Measurements from ENCODE around the gene TSPAN17. TPM values are rescaled to one million over a fixed set of nuclear protein-coding genes. Genes with fewer than 3 reads are reported as not detected.

TSPAN17 gene, protein sequence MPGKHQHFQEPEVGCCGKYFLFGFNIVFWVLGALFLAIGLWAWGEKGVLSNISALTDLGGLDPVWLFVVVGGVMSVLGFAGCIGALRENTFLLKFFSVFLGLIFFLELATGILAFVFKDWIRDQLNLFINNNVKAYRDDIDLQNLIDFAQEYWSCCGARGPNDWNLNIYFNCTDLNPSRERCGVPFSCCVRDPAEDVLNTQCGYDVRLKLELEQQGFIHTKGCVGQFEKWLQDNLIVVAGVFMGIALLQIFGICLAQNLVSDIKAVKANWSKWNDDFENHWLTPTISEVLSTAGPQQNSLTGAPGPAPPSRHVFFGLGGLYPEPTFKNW
- 22.6 and 40.3 TPM in 2 replicates for total RNA-seq

DNA sequence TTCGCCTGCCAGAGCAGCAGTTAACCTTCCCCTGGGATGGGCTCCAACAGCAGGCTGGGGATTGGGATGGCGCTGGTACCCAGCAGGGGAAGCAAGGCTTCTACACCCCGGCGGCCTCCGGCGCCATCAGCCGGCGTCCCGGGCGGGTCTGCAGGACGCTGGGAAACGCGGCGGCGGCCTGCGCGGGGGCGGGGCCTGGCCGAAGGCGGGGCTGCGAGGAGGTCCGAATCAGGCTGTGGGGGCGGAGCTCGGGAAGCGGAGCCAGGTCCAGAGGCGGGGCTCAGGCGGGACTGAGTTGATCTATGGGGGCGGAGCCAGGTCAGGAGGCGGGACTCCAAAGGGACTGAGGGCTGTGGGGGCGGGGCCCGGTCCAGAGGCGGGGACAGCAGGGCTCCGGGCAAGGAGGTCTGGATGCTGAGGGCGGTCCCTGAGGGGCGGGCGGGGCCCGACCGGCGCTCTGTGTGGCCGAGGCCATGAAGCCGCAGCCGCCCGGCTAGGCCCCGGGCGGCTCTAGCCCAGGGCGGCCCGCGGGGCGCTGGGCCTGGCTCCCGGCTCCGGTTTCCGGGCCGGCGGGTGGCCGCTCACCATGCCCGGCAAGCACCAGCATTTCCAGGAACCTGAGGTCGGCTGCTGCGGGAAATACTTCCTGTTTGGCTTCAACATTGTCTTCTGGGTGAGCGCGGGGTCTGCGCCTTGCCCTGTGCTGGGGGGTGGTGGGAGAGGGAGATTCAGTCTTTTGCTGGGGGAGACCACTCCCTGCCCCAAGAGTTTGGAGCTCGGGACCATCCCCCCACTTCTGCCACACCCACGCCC is at the start of gene TSPAN17:
TSS of gene TSPAN17 (plus strand) at position 455 of the 813 bp plus-strand sequence. CDS start at position 587, 132 bp downstream.

DNA sequence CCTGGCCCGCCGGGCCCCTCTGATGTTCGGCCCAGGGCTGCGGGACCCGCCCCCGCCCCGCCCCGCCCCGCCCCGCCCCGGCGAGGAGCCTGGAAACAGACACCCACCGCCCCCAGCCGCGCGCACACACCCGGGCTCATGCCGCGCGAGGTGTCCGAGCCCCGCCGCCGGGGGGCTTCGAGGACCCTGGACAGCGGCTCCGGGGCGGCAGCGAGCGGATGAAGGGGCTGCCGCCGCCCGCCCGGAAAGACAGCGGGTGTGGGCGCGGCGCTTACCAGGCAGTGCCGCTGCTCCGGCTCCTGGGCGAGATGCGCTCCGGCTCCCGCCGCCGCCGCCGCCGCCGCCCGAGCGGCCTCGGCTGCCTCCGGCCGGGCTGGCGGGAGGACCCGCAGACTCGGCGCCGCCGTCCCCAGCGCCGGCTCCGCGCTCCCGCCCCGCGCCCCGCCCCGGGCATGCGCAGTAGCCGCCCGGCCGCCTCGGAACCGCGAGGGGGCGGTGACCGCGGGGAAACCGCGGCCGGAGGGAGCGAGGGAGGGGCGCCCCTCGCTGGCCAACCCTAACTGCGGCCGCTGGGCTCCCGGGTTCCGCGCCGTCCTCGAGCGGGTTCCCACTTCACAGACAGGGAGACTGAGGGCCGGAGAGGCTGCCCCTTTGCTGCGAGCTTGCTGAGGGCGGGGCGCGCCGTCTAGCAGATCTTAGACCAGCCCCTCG is 37.4 kb upstream of the TSPAN17 start, which contains the start of gene GPRIN1:
TSS of gene GPRIN1 (minus strand) at position 433 of the 711 bp plus-strand sequence. CDS start 10,322 bp downstream, outside the sequence.

DNA sequence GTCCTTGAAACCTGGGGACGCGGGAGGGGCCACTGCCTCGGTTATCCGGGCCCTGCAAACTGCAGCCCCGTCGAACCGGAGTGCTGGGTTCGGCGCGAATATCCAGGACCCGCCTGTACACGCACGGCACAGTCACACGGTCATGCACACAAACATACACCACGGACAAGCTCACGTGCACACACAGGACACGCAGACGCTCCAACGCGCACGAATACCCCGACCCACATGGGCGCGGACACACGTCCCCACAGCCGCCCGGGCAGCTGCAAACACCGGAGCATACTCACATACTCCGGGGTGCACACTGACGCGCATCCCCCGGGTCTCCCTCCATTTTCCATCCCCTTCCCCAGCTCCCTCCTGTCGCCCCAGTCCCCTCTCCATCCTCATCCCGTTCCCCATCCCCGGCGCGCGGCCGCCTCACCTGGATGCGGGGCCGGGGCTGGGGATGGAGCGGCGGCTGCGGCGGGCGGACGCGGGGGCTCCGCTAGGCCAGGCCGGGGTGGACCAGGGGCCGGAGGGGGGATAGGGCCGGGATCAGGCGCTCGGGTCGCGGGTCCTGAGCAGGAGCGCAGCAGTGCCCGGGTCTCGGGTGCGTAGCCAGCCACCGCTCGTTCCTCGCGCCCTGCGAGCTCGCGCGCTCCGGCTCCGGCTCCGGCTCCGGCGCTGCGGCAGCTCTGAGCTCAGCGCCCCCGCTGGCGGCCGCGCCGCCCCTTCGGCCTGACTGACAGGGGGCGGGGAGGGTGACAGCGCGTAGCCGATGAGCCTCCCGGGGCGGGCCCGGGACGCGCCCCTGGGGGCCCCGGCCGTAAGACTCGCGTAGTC is 17.2 kb upstream of the TSPAN17 start, which contains the start of the genes EIF4E1B and SNCB:
TSS of gene EIF4E1B (plus strand) at position 823 of the 828 bp plus-strand sequence. CDS start 12,113 bp downstream, outside the sequence.
TSS of gene SNCB (minus strand) at position 682 of the 828 bp plus-strand sequence. CDS start 880 bp downstream, outside the sequence.

Other genes with a start within 250 kb of the TSPAN17 start
- gene CLTB, start 230.9 kb upstream of the TSPAN17 start, total RNA-seq, result 95.0 and 155 TPM in 2 replicates
- gene FAF2, start 199.1 kb upstream of the TSPAN17 start, total RNA-seq, result 28.8 and 42.2 TPM in 2 replicates
- 0.58 and 1.4 TPM in 2 replicates for gene RNF44, start 110.1 kb upstream of the TSPAN17 start, total RNA-seq
- not detected in 2 replicates for gene CDHR2, start 98.1 kb upstream of the TSPAN17 start, total RNA-seq
- 1.7 and 6.1 TPM in 2 replicates for gene GPRIN1, start 37.3 kb upstream of the TSPAN17 start, total RNA-seq
- gene SNCB, start 16.9 kb upstream of the TSPAN17 start, total RNA-seq, result 0.56 and 1.3 TPM in 2 replicates
- gene EIF4E1B, start 16.8 kb upstream of the TSPAN17 start, total RNA-seq, result not detected in 2 replicates
- under 0.01 TPM in 1 of 2 replicates, not detected in the other for gene UNC5A, start 163.1 kb downstream of the TSPAN17 start, total RNA-seq